Measurements from ENCODE around the gene IFNL1.
A peak's percentile ranks its signal among the peaks of the same experiment; 100 is the strongest.
"Not testable (repeated sequence)": the region's sequence is repeated elsewhere in the genome, so short reads cannot be mapped to it uniquely, and the experiment has no call there.

The IFNL1 gene

DNA sequence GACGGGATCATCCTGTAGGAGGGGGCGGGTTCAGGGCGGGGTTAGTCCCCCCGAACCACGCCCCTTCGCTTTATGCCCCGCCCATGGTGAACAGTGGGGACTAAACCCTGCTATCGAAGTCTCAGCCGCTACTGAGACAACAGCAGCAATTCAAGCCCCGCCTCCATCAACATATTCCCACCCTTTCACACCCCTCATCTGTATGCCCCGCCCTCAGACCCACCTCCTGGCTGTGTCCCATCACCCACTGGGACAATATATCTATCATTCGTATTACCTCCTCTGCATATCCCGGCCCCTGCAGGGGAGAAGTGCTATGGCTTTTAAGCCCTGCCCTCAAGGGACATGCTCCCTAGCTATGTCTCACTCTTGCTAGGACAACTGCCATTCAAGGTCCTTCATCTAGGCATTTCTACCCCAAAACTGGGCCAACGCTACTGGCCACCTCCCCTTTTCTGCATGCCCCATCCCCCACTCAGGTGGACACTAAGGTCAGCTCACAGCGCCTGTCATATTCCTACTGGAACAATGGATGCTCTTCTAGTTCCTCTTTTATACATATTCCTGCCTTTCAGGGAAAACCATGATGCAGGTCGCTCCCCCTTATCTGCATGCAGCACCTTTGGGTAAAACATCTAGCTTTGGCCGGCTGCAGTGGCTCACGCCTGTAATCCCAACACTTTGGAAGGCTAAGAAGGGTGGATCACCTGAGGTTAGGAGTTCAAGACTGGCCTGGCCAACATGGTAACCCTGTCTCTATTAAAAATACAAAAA lies 12.5 kb downstream of the IFNL1 start:
- DNase-seq = no peak

- not testable (repeated sequence) for DNase-seq
Observed at GRCh38 chr19:39309305-39309670, 13.1 kb downstream of the IFNL1 start.

- DNase-seq = no peak
Observed at GRCh38 chr19:39310558-39311311, 14.5 kb downstream of the IFNL1 start.

GRCh38 chr19:39314016-39314728 lies 18.0 kb downstream of the IFNL1 start:
- DNase-seq = no peak

GRCh38 chr19:39315933-39316332 lies 19.7 kb downstream of the IFNL1 start:
- no peak for DNase-seq

DNA sequence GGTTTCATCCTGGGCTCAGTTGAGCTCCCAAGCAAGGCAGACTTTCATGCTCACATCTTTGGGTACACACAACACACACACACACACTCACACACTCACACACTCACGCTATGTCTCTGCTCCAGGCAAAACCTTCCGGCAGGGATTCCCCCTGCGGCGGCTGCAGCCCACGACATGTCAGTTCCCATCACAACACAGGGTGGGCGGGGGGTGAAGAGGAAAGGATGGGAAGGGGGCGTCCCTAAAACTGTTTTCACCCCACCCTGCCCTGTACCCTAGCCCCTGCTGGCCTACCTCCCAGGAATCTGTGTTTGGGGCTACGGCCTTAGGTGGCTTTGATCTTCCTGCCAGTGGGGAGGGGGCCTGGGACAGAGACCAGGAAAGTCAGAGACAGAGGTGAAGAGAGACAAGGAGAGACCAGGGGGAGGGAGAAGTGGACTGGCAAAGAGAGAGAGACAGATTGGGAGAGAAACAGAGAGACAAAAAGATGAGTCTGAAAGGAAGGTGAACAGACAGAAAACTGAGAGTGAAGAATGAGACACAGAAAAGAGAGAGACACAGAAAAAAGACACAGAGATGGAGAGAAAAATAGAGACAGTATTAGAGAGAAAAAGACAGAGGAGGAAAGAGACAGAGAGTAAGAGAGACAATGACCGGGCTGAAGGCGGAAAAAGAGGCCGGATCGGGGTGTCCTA lies 20.6 kb downstream of the IFNL1 start:
- no peak for DNase-seq

- no peak for DNase-seq
Observed at GRCh38 chr19:39317476-39317875, 21.3 kb downstream of the IFNL1 start.

GRCh38 chr19:39318071-39318470 lies 21.9 kb downstream of the IFNL1 start:
- no peak for DNase-seq

DNA sequence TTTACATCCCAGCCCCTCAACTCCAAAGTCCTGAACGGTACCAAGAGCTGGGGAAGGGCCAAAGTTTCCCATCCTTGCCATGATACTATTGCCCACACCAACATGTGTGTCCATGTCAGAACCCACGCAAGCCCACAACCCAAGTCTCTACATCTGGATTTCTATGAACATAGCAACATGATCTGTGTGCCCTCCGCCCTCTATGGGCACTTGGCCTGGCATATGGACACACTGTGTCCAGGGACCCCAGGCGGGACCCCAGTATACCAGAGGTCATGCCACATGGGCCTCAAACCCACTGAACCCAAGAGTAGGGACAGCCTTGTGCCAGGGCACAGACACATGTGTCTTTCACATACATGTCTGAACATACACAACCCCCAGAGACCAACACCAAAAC lies 22.5 kb downstream of the IFNL1 start:
- DNase-seq = no peak

DNA sequence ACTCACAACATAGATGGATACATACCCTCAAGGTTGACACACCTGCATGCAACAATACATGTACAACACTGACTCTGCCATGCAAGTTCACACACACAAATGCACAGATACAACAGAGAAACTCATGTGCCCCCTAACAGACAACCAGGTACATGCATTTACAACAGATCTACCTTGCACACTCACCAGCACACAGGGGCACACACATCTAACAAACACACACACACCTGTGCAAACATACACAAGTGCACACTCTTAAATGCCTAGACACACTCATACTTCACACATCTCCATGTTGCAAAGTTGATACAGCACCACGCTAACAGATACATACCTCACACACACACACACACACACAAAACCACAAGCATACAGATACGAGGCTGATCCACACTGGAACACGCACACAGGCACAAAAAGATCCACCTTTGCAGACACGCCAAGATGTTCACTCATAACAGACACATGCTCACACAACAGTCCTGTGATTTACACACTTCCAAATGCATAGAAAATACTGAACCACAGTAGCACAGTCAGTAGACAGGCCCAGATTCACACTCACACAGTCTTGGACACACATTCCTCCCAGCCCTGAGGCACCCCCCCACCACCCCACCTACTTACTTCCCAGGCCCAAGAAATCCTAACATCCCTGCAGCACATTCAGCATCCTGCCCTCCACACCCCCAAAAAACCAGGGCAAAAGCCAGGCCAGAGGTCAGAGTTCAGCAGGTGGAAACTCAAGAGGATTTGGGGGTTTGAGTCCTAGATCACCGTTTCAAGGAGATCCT lies 23.1 kb downstream of the IFNL1 start:
- DNase-seq = no peak

DNA sequence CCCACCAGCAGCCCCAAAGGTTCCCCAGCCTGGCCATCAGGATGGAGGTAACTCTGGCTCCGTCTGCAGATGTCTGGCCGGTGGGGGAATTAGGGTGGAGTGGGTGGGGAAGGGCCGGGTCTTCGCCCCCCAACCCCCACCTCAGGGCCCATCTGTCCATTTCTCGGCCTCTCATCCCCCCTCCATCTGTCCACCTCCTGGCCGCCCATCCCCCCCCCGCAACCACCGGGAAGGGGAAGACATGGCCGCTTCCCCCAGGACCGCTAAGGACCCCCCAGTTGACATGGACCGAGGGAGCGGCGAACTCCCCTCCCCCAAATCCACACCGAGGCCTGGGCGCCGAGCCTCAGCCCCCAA lies 23.7 kb downstream of the IFNL1 start:
- no peak for DNase-seq

DNA sequence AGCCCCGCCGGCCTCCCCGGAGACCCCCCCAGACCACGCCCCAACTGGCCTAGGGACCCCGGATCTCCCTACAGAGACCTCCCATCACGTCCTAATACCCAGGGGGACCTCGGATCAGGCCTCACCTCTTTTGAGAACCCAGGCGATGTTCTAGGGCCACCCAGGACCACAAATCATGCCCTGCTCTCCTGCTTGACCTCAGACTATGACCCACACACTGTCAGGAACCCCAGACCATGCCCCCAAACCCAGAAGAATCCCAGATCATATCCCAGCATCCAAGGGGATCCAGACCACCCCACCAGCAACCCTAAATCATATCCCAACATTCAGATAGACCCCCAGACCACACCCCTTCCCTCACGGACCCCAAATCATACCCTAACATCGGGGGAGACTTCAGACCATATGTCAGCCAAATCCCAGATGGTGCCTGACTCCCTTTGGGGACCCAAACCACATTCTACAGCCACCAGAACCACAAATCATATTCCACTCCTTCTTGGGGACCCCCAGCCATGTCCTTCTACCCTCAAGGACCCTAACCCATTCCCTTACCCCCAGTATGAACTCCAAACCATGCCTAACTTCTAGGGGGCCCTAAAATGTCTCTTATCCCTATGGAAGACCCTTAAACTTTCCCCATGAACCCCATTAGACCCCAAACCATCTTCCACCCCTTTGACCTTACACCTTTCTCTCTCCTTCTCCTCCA lies 25.1 kb downstream of the IFNL1 start:
- no peak for DNase-seq

DNA sequence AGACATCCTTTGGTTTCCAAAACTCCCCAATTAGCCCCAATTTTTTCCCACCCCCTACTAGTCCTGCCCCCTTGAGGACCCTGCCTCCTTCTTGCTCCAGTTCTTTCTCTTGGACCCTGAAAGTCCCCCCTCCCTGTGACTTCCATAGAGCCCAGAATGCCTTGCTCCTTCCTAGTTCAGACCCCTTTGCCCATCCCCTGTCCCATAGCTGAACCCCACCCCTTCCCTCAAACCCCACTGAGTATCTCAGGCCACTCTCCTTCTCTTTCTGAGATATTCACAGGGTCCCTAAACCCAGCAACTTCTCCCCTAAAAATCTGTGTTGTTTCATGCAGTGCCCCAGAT lies 25.6 kb downstream of the IFNL1 start:
- no peak for DNase-seq

DNA sequence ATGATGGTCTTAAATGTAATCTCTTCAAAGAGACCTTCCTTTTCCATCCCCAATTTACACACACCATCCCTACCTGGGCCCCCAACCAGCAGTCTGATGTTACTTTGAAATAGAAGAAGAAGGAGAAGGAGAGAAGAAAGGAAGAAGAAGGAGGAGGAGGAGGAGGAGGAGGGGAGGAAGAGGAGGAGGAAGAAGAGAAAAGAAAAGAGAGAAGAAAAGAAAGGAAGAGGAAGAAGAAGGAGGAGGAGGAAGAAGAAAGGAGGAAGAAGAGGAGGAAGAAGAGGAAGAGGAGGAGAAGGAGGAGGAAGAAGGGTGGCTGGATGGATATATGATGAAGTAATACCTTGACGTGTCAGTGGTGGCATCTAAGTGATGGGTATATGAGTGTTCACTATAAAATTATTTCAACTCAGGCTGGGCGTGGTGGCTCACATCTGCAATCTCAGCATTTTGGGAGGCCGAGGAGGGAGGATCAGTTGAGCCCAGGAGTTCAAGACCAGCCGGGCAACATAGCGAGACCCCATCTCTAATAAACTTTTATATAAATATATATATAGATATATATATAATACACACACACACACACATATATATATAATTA lies 28.1 kb downstream of the IFNL1 start:
- DNase-seq = no peak

DNA sequence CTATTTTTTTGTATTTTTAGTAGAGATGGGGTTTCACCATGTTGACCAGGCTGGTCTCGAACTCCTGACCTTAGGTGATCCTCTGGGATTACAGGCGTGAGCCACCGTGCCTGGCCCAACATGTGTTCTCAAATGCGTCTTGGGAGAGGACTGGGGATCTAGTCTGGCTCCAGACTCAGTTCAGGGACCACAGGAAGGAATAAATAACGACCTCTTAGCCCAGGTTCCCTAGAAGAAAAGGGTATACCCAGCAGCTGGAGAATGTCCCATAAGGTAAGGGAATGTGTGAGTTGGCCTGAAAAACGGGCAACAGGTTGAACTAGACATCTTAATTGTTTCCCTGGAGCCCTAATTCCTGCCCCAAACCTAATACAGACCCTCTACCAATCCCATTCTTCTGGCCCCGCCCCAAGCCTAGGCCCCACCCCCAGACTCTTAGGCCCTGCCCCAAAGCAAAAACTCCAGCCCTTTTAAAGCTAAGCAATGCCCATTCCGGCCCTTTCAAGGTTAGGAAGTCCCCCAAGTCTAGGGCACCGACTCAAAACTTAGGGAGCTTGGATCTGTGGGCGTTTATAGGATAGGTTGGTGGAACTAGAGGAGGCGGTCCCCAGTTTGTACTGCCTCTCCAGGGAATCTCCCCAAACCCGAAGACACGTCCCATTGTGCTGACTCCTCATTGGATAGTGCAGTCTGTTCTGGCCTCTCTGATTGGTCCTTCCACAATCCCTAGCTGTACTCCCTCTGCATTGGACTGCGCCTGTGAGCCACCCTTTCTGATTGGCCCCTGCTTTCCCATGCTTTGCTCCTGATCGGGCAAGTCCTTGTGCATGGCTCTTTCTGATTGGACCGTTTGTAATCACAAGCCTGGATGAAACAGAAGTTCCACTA lies 29.8 kb downstream of the IFNL1 start:
- no peak for DNase-seq

GRCh38 chr19:39327363-39328045 lies 31.3 kb downstream of the IFNL1 start:
- DNase-seq = no peak

DNA sequence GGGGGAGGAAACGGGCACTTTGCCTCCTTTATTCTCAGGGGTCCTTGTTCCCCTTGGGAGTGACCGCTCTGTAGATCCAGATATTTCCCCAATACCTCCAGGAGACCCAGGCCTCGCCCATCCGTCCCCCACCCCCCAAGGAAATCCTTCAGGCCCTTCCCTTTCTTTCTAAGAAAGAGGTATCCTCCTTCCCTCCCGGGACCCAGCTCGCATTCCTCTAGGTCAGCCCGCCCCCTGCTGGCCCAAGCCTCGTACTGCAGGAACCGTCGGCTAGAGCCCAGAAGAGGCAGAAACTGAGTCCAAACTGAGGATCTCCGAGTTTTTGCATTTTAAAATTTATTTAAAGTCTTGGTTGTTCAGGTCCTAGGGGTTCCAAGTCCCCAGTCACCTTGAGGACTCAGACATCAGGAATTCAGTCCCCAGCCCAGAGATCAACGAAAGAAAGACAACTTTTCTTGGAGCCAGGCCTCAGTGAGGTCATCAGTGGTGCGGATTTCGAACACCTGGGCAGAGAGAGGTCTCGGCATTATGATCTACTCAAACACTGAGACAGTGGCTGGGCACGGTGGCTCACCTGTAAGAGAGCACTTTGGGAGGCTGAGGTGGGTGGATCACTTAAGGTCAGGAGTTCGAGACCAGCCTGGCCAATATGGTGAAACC lies 32.0 kb downstream of the IFNL1 start:
- peak; percentile 66 for DNase-seq

GRCh38 chr19:39329948-39330347 lies 33.7 kb downstream of the IFNL1 start:
- no peak for DNase-seq

DNA sequence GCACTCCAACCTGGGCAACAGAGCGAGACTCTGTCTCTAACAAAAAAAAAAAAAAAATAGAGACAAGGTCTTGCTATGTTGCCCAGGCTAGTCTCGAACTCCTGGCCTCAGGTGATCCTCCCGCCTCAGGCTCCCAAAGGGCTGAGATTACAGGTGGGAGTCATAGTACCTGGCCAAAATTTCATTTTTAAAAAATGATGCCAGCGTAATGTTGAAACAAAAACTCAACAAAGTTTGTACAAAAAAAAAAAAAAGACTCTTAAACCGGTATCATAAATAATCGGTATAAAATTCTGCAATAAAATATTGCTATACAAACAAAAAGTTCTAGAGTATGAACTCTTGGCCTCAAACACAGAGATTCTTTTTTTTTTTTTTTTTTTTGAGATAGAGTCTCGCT lies 36.1 kb downstream of the IFNL1 start:
- DNase-seq = no peak
